ENCODE results near the gene ETNPPL.

- TF ChIP-seq ZNF24 (IDR thresholded peaks at IDR 0.05) (no peak), ZNF282 (IDR thresholded peaks at IDR 0.05; ENCODE audit: partially characterized antibody) (no peak), ZNF460 (CRISPR knock-in tag; IDR thresholded peaks at IDR 0.05; ENCODE audit: borderline replicate concordance) (no peak), ZNF512 (CRISPR knock-in tag; IDR thresholded peaks at IDR 0.05) (no peak), CAMTA2 (CRISPR knock-in tag; IDR thresholded peaks at IDR 0.05; ENCODE audit: borderline replicate concordance) (no peak), SP1 (IDR thresholded peaks at IDR 0.05) (no peak), SP1 (CRISPR knock-in tag; IDR thresholded peaks at IDR 0.05) (no peak)
These were observed at the start of gene ETNPPL for GRCh38 chr4:108762559-108763225.

All from HepG2 (cell line).